ENCODE data around the gene C20orf141. TPM values are rescaled to one million over a fixed set of nuclear protein-coding genes. Genes with fewer than 3 reads are reported as not detected.

C20orf141 gene
- total RNA-seq, 3 donors from 2014 or later (not counting 1 experiment from before 2014, with no cell fraction given): not detected

- DNase-seq: no peak
- Mint-ChIP-seq H3K27me3 (ENCODE audit: low read depth in 2 of 2) (peaks cover 7 to 16% of the 10 kb centered on the region in 2 donors), H3K4me3 (no peak overlapping the region), H3K36me3 (no peaks in the 10 kb centered on the region), H3K27ac (no peak overlapping the region), H3K9me3 (no peaks in the 10 kb centered on the region), H3K4me1 (no peaks in the 10 kb centered on the region)
- ATAC-seq: no peak
- intact Hi-C loops (cut with micrococcal nuclease): no loop called here
- 81% methylated on average over 7 of the region's 10 CpGs for WGBS (ENCODE audit: insufficient coverage)
- no peaks in the 10 kb centered on the region for H3K4me1 ChIP-seq (ENCODE audit: control insufficient read depth, insufficient read depth, low read length)
- no peak overlapping the region for H3K4me3 ChIP-seq (ENCODE audit: low read length)
- TF ChIP-seq CTCF (IDR thresholded peaks at IDR 0.05): no peak
- no peaks in the 10 kb centered on the region for H3K9me3 ChIP-seq (ENCODE audit: control insufficient read depth, insufficient read depth, low read length)
- no peak overlapping the region for H3K27ac ChIP-seq (ENCODE audit: low read length)
- no peaks in the 10 kb centered on the region for H3K36me3 ChIP-seq (ENCODE audit: control insufficient read depth, insufficient read depth, low read length)
- no peaks in the 10 kb centered on the region for H3K27me3 ChIP-seq (ENCODE audit: control insufficient read depth, insufficient read depth, low read length)
These were observed 36.0 kb upstream of the C20orf141 start for GRCh38 chr20:2778602-2779321.

DNA sequence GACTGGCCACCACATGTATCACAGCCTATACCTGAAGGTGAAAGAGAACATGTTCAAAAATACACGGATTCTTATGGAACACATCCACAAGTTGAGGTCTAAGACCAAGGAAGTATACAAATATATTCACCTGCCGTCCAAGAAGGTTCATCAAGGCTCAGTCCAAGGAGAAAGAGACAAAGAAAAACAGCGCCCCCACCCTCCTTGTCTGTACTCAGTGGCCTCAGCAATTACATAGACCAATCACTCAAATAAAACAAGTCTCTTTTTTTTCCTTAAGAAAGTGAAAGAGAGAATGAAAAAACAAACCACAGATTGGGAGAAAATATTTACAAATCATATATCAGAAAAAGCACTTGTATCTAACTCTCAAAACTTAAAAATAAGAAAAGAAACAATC lies 33.8 kb upstream of the C20orf141 start:
- Mint-ChIP-seq H3K4me1 (no peaks in the 10 kb centered on the region), H3K27ac (no peak overlapping the region), H3K9me3 (no peaks in the 10 kb centered on the region), H3K36me3 (no peaks in the 10 kb centered on the region), H3K4me3 (no peak overlapping the region), H3K27me3 (ENCODE audit: low read depth in 2 of 2) (peaks cover 7 to 29% of the 10 kb centered on the region in 2 donors)
- DNase-seq: no peak
- Histone ChIP-seq H3K9me3 (ENCODE audit: control insufficient read depth, insufficient read depth, low read length) (no peaks in the 10 kb centered on the region), H3K36me3 (ENCODE audit: control insufficient read depth, insufficient read depth, low read length) (no peaks in the 10 kb centered on the region), H3K27ac (ENCODE audit: low read length) (no peak overlapping the region), H3K4me1 (ENCODE audit: control insufficient read depth, insufficient read depth, low read length) (no peaks in the 10 kb centered on the region), H3K4me3 (ENCODE audit: low read length) (no peak overlapping the region), H3K27me3 (ENCODE audit: control insufficient read depth, insufficient read depth, low read length) (no peaks in the 10 kb centered on the region)
- WGBS (ENCODE audit: insufficient coverage): 48% methylated on average over 2 of the region's 3 CpGs
- no peak for TF ChIP-seq CTCF (IDR thresholded peaks at IDR 0.05)
- ATAC-seq: no peak
- intact Hi-C loops (cut with micrococcal nuclease): no loop called here

DNA sequence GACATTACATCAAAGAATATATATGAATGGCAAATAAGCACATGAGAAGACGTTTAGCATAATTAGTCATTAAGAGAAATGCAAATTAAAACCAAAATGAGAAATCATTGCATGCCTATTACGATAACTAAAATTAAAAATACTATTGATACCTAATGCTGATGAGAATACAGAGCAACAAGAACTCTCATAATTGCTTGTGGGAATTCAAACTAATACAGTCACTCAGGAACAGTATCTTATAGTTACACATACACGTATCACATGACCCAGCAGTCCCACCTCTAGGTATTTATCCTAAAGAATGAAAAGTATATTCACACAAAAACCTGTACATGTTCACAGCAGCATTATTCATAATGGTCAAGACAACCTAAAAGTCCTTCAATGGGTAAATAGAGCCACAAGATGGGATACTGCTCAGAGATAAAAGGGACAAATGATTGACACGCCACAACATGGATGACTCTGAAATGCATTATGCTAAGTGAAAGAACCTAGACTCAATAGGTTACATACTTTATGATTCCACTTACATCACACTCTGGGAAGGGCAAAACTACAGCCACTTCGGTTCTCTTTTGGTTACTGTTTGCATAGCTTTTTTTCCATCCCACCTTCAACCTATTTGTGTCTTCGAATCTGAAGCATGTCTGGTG lies 30.8 kb upstream of the C20orf141 start:
- Mint-ChIP-seq H3K27me3 (ENCODE audit: low read depth in 2 of 2) (peaks cover 13 to 41% of the 10 kb centered on the region in 2 donors), H3K4me3 (no peak overlapping the region)
- WGBS (ENCODE audit: insufficient coverage): 83% methylated on average over 5 of the region's 6 CpGs

More for the DNA sequence above, 30.8 kb upstream of the C20orf141 start:
- intact Hi-C loops (cut with micrococcal nuclease): no loop called here
- TF ChIP-seq CTCF (IDR thresholded peaks at IDR 0.05): no peak
- H3K36me3 ChIP-seq (ENCODE audit: control insufficient read depth, insufficient read depth, low read length): no peaks in the 10 kb centered on the region
- H3K9me3 ChIP-seq (ENCODE audit: control insufficient read depth, insufficient read depth, low read length): no peaks in the 10 kb centered on the region
- Mint-ChIP-seq H3K27ac (no peak overlapping the region), H3K4me1 (no peaks in the 10 kb centered on the region), H3K36me3 (no peaks in the 10 kb centered on the region), H3K9me3 (no peaks in the 10 kb centered on the region)
- H3K27ac ChIP-seq (ENCODE audit: low read length): no peak overlapping the region
- ATAC-seq (no peak), DNase-seq (no peak)
- H3K4me3 ChIP-seq (ENCODE audit: low read length): no peak overlapping the region
- H3K27me3 ChIP-seq (ENCODE audit: control insufficient read depth, insufficient read depth, low read length): no peaks in the 10 kb centered on the region
- no peaks in the 10 kb centered on the region for H3K4me1 ChIP-seq (ENCODE audit: control insufficient read depth, insufficient read depth, low read length)

Data from natural killer cell (primary cell).